ENCODE results near the gene LY86.

DNA sequence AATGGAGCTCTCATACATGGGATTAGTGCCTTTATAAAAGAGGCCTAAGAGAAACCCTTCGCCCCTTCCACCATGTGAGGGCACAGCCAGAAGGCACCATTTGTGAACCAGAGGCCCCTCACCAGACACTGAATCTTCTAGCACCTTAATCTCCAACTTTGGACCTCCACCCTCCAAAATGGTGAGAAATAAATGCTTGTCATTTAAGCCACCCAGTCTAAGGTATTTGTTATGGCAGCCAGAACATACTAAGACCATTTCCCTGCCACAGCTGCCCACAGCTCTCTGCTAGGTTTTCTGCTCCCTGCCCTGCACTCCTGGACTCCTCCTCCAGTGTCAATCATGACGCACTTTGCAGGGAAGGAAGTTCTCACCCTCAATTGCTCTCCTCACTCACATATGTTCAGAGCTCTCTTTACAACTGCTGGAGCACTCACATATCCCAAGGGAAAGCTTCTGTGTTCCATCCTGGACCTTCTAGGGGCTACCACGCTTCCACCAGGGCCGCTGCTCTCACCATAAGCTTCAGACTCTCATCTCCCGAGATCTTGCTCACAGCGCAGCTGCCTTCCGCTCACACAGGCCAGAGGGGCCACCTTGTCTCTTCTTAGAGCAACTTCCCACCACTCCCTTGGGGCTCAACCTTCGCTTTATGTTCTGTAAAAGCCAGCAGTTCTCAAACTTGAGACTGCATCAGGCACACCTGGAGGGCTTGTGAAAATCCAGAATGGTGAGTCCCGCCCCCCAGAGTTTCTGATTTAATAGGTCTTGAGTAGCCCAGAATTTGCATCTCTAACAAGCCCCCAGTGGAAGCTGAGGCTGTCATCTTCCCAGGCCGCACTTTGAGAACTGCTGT is 1.6 kb upstream of the LY86 start:
- TF ChIP-seq POLR2A (IDR thresholded peaks at IDR 0.05): no peak
- TF ChIP-seq, protein P1, sequence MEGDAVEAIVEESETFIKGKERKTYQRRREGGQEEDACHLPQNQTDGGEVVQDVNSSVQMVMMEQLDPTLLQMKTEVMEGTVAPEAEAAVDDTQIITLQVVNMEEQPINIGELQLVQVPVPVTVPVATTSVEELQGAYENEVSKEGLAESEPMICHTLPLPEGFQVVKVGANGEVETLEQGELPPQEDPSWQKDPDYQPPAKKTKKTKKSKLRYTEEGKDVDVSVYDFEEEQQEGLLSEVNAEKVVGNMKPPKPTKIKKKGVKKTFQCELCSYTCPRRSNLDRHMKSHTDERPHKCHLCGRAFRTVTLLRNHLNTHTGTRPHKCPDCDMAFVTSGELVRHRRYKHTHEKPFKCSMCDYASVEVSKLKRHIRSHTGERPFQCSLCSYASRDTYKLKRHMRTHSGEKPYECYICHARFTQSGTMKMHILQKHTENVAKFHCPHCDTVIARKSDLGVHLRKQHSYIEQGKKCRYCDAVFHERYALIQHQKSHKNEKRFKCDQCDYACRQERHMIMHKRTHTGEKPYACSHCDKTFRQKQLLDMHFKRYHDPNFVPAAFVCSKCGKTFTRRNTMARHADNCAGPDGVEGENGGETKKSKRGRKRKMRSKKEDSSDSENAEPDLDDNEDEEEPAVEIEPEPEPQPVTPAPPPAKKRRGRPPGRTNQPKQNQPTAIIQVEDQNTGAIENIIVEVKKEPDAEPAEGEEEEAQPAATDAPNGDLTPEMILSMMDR (IDR thresholded peaks at IDR 0.05): no peak
